B cell (primary cell): ENCODE data around the gene ZNF438.

ENCODE experiments used
- CTCF ChIP-seq: fragments of 200-600 bp; IDR thresholded peaks from one replicate; pipeline ENCODE4 v1.8.0; 2022; ENCODE audit warnings: antibody characterized with exemption, mild to moderate bottlenecking
- EZH2 ChIP-seq: IDR thresholded peaks from 2 replicates; pipeline ENCODE4 v1.6.1; 2012; ENCODE audit warnings: borderline replicate concordance, low read depth, mild to moderate bottlenecking, moderate library complexity, low read length; ENCODE audit not compliant: insufficient read depth, poor library complexity, severe bottlenecking

- TF ChIP-seq CTCF (no peak), EZH2 (no peak)
These were observed 44.4 kb upstream of the ZNF438 start for GRCh38 chr10:31075881-31076609.
